ENCODE data around the gene ABI3BP.

The ABI3BP gene

DNA sequence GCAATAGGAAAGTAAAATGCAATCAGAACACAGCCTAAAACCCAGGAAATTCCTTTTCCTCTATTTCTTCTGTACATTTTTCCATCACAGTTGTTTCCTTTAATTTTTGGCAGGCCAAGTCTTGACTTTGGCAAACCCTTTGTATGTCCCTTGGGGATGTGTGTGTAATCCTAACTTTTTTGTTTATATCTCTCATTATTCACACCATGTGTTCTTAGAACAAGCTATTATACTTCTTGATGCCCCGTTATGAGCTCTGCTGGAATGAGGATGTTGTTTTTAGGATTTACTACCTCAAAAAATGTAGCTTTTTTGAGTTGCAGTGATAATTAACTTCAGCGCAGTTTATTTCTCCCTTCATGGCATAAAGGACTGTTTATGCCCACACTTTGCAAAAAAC lies 123.4 kb downstream of the ABI3BP start:
- H3K27me3 ChIP-seq (ENCODE audit: insufficient read depth, low read length), result no peaks in the 10 kb centered on the region
- no peaks in the 10 kb centered on the region for H3K79me2 ChIP-seq (ENCODE audit: control insufficient read depth, insufficient read depth, low read length, poor library complexity)
- no peak overlapping the region for H2AFZ ChIP-seq (ENCODE audit: insufficient read depth, low read length, poor library complexity)
- H3K4ac ChIP-seq (ENCODE audit: low read depth, low read length), result no peak overlapping the region
- WGBS (ENCODE audit: extremely low coverage, insufficient coverage, insufficient read length), result no CpG with 5 or more reads among the region's 2 CpGs
- DNase-seq, result no peak
- no peak overlapping the region for H4K8ac ChIP-seq (ENCODE audit: low read depth, low read length)
- no peak overlapping the region for H2BK12ac ChIP-seq (ENCODE audit: low read length)
- H3K14ac ChIP-seq (ENCODE audit: low read length), result no peak overlapping the region
- no peak overlapping the region for H3K9ac ChIP-seq (ENCODE audit: low read length)
- H3K4me2 ChIP-seq (ENCODE audit: low read length), result no peak overlapping the region
- H3K4me3 ChIP-seq (ENCODE audit: low read depth, low read length), result no peak overlapping the region
- no peaks in the 10 kb centered on the region for H3K9me3 ChIP-seq (ENCODE audit: insufficient read depth, low read depth, low read length)
- H4K12ac ChIP-seq (ENCODE audit: low read depth, low read length), result no peak overlapping the region
- no peaks in the 10 kb centered on the region for H3K36me3 ChIP-seq (ENCODE audit: control insufficient read depth in 1 of 2, insufficient read depth in 2 of 2, low read length in 2 of 2)
- H3K79me1 ChIP-seq (ENCODE audit: low read length), result no peaks in the 10 kb centered on the region
- H4K91ac ChIP-seq (ENCODE audit: low read depth, low read length), result no peak overlapping the region
- H3K4me1 ChIP-seq (ENCODE audit: control insufficient read depth in 1 of 2, insufficient read depth in 2 of 2, low read length in 2 of 2), result no peaks in the 10 kb centered on the region
- no peak overlapping the region for H3K27ac ChIP-seq (ENCODE audit: low read depth, low read length)
- H3K23ac ChIP-seq (ENCODE audit: low read length), result no peak overlapping the region
- H2BK5ac ChIP-seq (ENCODE audit: low read depth, low read length, poor library complexity), result no peak overlapping the region
- no peak overlapping the region for H2AK5ac ChIP-seq (ENCODE audit: low read length)
- no peak overlapping the region for H3K18ac ChIP-seq (ENCODE audit: low read length)
- no peak overlapping the region for H2BK120ac ChIP-seq (ENCODE audit: insufficient read depth, low read length, poor library complexity)

DNA sequence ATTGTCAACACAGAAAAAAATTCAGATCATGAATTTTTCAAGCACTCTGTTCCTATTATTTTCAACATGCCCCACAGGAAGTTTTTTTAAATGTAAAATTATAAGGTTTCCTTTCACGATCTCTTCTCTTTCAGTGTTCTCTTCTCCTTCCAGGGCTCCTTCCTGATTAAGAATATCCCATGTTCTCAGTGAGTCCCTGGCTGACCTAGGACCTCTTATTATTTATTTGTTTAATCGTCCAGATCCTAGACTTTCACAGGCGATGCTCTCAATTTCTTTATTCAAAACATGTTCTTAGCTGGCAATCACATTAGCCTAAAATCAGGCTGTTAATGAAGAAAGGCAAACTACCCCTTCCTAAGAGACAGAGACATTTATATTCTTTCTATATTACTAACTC lies 124.3 kb downstream of the ABI3BP start:
- H3K4me3 ChIP-seq (ENCODE audit: low read depth, low read length), result no peak overlapping the region
- no peak overlapping the region for H3K18ac ChIP-seq (ENCODE audit: low read length)
- H3K14ac ChIP-seq (ENCODE audit: low read length), result no peak overlapping the region
- H3K9ac ChIP-seq (ENCODE audit: low read length), result no peak overlapping the region
- H4K12ac ChIP-seq (ENCODE audit: low read depth, low read length), result no peak overlapping the region
- no peaks in the 10 kb centered on the region for H3K27me3 ChIP-seq (ENCODE audit: insufficient read depth, low read length)
- no peak overlapping the region for H2AK5ac ChIP-seq (ENCODE audit: low read length)
- no peak overlapping the region for H3K4me2 ChIP-seq (ENCODE audit: low read length)
- no peaks in the 10 kb centered on the region for H3K9me3 ChIP-seq (ENCODE audit: insufficient read depth, low read depth, low read length)
- H2BK5ac ChIP-seq (ENCODE audit: low read depth, low read length, poor library complexity), result no peak overlapping the region
- no peak overlapping the region for H4K91ac ChIP-seq (ENCODE audit: low read depth, low read length)
- no peaks in the 10 kb centered on the region for H3K4me1 ChIP-seq (ENCODE audit: control insufficient read depth in 1 of 2, insufficient read depth in 2 of 2, low read length in 2 of 2)
- H2BK12ac ChIP-seq (ENCODE audit: low read length), result no peak overlapping the region
- DNase-seq, result no peak
- no peak overlapping the region for H4K8ac ChIP-seq (ENCODE audit: low read depth, low read length)
- no CpG with 5 or more reads among the region's 3 CpGs for WGBS (ENCODE audit: extremely low coverage, insufficient coverage, insufficient read length)
- no peak overlapping the region for H3K23ac ChIP-seq (ENCODE audit: low read length)
- no peak overlapping the region for H2BK120ac ChIP-seq (ENCODE audit: insufficient read depth, low read length, poor library complexity)
- H3K79me2 ChIP-seq (ENCODE audit: control insufficient read depth, insufficient read depth, low read length, poor library complexity), result no peaks in the 10 kb centered on the region
- H3K27ac ChIP-seq (ENCODE audit: low read depth, low read length), result no peak overlapping the region
- no peaks in the 10 kb centered on the region for H3K36me3 ChIP-seq (ENCODE audit: control insufficient read depth in 1 of 2, insufficient read depth in 2 of 2, low read length in 2 of 2)
- H2AFZ ChIP-seq (ENCODE audit: insufficient read depth, low read length, poor library complexity), result no peak overlapping the region
- no peaks in the 10 kb centered on the region for H3K79me1 ChIP-seq (ENCODE audit: low read length)
- no peak overlapping the region for H3K4ac ChIP-seq (ENCODE audit: low read depth, low read length)

DNA sequence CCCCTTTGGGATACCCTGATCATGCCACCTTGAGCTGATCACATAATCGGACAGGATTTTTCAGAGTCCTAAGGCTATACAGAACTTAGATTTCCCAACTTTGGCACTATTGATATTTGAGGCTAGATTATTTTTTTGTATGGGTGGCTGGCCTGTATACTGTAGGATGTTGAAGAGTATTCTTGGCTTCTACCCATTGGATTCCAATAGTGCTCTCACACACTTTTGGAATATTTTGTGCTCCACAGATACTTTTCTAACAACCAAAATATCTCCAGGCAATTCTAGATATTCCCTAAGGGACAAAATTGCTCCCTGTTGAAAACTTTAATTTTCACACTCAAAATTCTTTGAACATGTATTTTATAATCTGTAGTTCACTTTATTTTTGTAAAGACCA lies 125.1 kb downstream of the ABI3BP start:
- no CpG with 5 or more reads among the region's 1 CpG for WGBS (ENCODE audit: extremely low coverage, insufficient coverage, insufficient read length)

DNA sequence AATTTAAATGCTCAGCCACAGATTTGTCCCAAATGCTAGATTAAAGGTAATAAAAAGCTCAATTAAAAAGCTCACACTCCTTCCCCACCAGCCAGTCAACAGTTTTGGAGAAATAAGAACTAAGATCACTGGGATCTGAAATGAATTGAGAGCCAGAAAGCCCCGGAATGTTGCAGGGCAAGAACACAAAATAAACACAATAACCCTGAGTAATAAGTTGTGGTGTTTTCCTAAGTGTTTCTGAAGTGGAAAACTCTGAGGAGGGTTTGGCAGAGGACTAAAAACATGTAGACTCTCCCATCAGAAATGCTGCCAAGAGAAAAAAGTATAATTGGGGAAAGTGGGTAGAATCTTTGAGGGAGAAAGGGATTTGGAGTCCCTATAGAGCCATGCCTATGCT lies 127.8 kb downstream of the ABI3BP start:
- Histone ChIP-seq H3K36me3 (ENCODE audit: control insufficient read depth in 1 of 2, insufficient read depth in 2 of 2, low read length in 2 of 2) (no peaks in the 10 kb centered on the region), H2AK5ac (ENCODE audit: low read length) (no peak overlapping the region), H2BK12ac (ENCODE audit: low read length) (no peak overlapping the region), H4K91ac (ENCODE audit: low read depth, low read length) (no peak overlapping the region), H2BK120ac (ENCODE audit: insufficient read depth, low read length, poor library complexity) (no peak overlapping the region), H3K79me2 (ENCODE audit: control insufficient read depth, insufficient read depth, low read length, poor library complexity) (no peaks in the 10 kb centered on the region), H4K12ac (ENCODE audit: low read depth, low read length) (no peak overlapping the region), H3K9ac (ENCODE audit: low read length) (no peak overlapping the region), H3K4ac (ENCODE audit: low read depth, low read length) (no peak overlapping the region), H3K4me2 (ENCODE audit: low read length) (no peak overlapping the region), H3K4me1 (ENCODE audit: control insufficient read depth in 1 of 2, insufficient read depth in 2 of 2, low read length in 2 of 2) (no peaks in the 10 kb centered on the region), H3K27ac (ENCODE audit: low read depth, low read length) (no peak overlapping the region), H3K14ac (ENCODE audit: low read length) (no peak overlapping the region), H3K79me1 (ENCODE audit: low read length) (no peaks in the 10 kb centered on the region), H3K27me3 (ENCODE audit: insufficient read depth, low read length) (no peaks in the 10 kb centered on the region), H3K9me3 (ENCODE audit: insufficient read depth, low read depth, low read length) (no peaks in the 10 kb centered on the region), H3K23ac (ENCODE audit: low read length) (no peak overlapping the region), H2AFZ (ENCODE audit: insufficient read depth, low read length, poor library complexity) (no peak overlapping the region), H2BK5ac (ENCODE audit: low read depth, low read length, poor library complexity) (no peak overlapping the region), H3K18ac (ENCODE audit: low read length) (no peak overlapping the region), H4K8ac (ENCODE audit: low read depth, low read length) (no peak overlapping the region), H3K4me3 (ENCODE audit: low read depth, low read length) (no peak overlapping the region)
- peak in 1 of 2 donors; percentile 26 for DNase-seq
- no CpG with 5 or more reads among the region's 1 CpG for WGBS (ENCODE audit: extremely low coverage, insufficient coverage, insufficient read length)

More for the DNA sequence above, 125.1 kb downstream of the ABI3BP start:
- no peak overlapping the region for H2BK5ac ChIP-seq (ENCODE audit: low read depth, low read length, poor library complexity)
- H3K79me2 ChIP-seq (ENCODE audit: control insufficient read depth, insufficient read depth, low read length, poor library complexity), result no peaks in the 10 kb centered on the region
- no peak overlapping the region for H3K18ac ChIP-seq (ENCODE audit: low read length)
- H3K27me3 ChIP-seq (ENCODE audit: insufficient read depth, low read length), result no peaks in the 10 kb centered on the region
- H4K91ac ChIP-seq (ENCODE audit: low read depth, low read length), result no peak overlapping the region
- no peak overlapping the region for H3K23ac ChIP-seq (ENCODE audit: low read length)
- no peak overlapping the region for H4K8ac ChIP-seq (ENCODE audit: low read depth, low read length)
- peak in 1 of 2 donors; percentile 50 for DNase-seq
- H3K4me2 ChIP-seq (ENCODE audit: low read length), result no peak overlapping the region
- no peak overlapping the region for H3K4me3 ChIP-seq (ENCODE audit: low read depth, low read length)
- no peak overlapping the region for H2BK12ac ChIP-seq (ENCODE audit: low read length)
- no peak overlapping the region for H2AFZ ChIP-seq (ENCODE audit: insufficient read depth, low read length, poor library complexity)
- H3K27ac ChIP-seq (ENCODE audit: low read depth, low read length), result no peak overlapping the region
- H3K4me1 ChIP-seq (ENCODE audit: control insufficient read depth in 1 of 2, insufficient read depth in 2 of 2, low read length in 2 of 2), result no peaks in the 10 kb centered on the region
- no peak overlapping the region for H4K12ac ChIP-seq (ENCODE audit: low read depth, low read length)
- no peaks in the 10 kb centered on the region for H3K79me1 ChIP-seq (ENCODE audit: low read length)
- no peak overlapping the region for H3K14ac ChIP-seq (ENCODE audit: low read length)
- H2BK120ac ChIP-seq (ENCODE audit: insufficient read depth, low read length, poor library complexity), result no peak overlapping the region
- no peak overlapping the region for H2AK5ac ChIP-seq (ENCODE audit: low read length)
- H3K9me3 ChIP-seq (ENCODE audit: insufficient read depth, low read depth, low read length), result no peaks in the 10 kb centered on the region
- no peak overlapping the region for H3K4ac ChIP-seq (ENCODE audit: low read depth, low read length)
- H3K9ac ChIP-seq (ENCODE audit: low read length), result no peak overlapping the region
- no peaks in the 10 kb centered on the region for H3K36me3 ChIP-seq (ENCODE audit: control insufficient read depth in 1 of 2, insufficient read depth in 2 of 2, low read length in 2 of 2)

All from trophoblast cell (in vitro differentiated cells and primary cell).